Peyer's patch (tissue), 4 donors: Measurements from ENCODE around the gene KIRREL3. TPM values are rescaled to one million over a fixed set of nuclear protein-coding genes. Genes with fewer than 3 reads are reported as not detected.

ENCODE experiments used
- DNase-seq, 3 donors: peaks; one replicate each; pipeline ENCODE4 v3.0.0-alpha.2; 2017 to 2019
- H3K27ac ChIP-seq, 4 donors: fragments of 200-600 bp; sonication (generic); one replicate each; pipeline ENCODE4 v1.5.1; 2016 to 2019
- H3K27me3 ChIP-seq, 2 donors: fragments of 200-600 bp; sonication (generic); one replicate each; pipeline ENCODE4 v1.5.1; 2019
- H3K36me3 ChIP-seq, 3 donors: fragments of 200-600 bp; sonication (generic); one replicate each; pipeline ENCODE4 v1.5.1; 2016 to 2019
- H3K4me1 ChIP-seq, 4 donors: fragments of 200-600 bp; sonication (generic); one replicate each; pipeline ENCODE4 v1.5.1; 2016 to 2019
- H3K4me3 ChIP-seq, 4 donors: fragments of 200-600 bp; sonication (generic); 1 replicate in 3 of 4; 2 replicates in 1 of 4; pipeline ENCODE4 v1.5.1; 2016 to 2019; ENCODE audit warnings: mild to moderate bottlenecking in 1 of 4
- H3K9me3 ChIP-seq, 4 donors: fragments of 200-600 bp; sonication (generic); one replicate each; pipeline ENCODE4 v1.5.1; 2016 to 2019; ENCODE audit warnings: mild to moderate bottlenecking in 1 of 4
- POLR2A ChIP-seq, 2 donors: fragments of 450-650 bp; IDR thresholded peaks; one replicate each; pipeline ENCODE4 v1.5.1; 2017; ENCODE audit warnings: antibody characterized with exemption in 2 of 2, mild to moderate bottlenecking in 2 of 2, moderate library complexity in 2 of 2
- total RNA-seq, 4 donors: library from RNA; depleted of rRNA; stranded (reverse); fragments of >200 nt; gene quantifications; one replicate each; pipeline ENCODE4 v1.1.0, GENCODE V29; 2016
- TF ChIP-seq, protein P1 (sequence below), 6 experiments: fragments of 450-650 bp in 4 of 6; fragments of 200-600 bp in 2 of 6; sonication (generic) in 1 of 6; IDR thresholded peaks; one replicate each; pipeline ENCODE4 v1.5.1; 2017 to 2019; ENCODE audit warnings: antibody characterized with exemption in 6 of 6, mild to moderate bottlenecking in 3 of 6, moderate library complexity in 1 of 6

Gene KIRREL3
- total RNA-seq, 4 donors from 2014 or later: 0.83 TPM; not detected in 3

DNA sequence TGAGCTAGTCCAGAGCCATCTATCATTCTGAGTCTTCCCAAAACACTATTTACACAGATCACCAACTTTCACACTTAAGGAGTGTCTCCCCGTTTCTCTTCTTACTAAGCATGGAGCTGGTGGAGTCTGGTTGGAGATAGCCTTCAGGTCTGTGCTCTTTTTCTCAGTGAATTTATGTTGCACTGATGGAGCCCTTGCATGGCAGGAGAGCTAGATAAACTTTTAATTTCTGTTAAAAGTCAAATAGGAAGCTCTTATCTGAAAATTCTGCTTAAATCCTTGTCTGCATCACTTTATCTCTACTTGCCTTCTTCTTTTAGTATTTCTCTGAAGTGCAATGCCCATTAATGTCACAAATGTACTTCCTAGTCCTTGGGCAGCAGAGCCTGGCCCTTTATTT lies 581.7 kb downstream of the KIRREL3 start:
- Histone ChIP-seq H3K4me3 (no peak overlapping the region), H3K27ac (peak overlapping the region in 1 of 4 donors; percentile 70), H3K9me3 (no peaks in the 10 kb centered on the region), H3K36me3 (no peaks in the 10 kb centered on the region), H3K27me3 (no peaks in the 10 kb centered on the region), H3K4me1 (peaks cover 0 to 24% (median 2%) of the 10 kb centered on the region in 4 donors)
- no peak for TF ChIP-seq POLR2A (IDR thresholded peaks at IDR 0.05)
- TF ChIP-seq, protein P1, sequence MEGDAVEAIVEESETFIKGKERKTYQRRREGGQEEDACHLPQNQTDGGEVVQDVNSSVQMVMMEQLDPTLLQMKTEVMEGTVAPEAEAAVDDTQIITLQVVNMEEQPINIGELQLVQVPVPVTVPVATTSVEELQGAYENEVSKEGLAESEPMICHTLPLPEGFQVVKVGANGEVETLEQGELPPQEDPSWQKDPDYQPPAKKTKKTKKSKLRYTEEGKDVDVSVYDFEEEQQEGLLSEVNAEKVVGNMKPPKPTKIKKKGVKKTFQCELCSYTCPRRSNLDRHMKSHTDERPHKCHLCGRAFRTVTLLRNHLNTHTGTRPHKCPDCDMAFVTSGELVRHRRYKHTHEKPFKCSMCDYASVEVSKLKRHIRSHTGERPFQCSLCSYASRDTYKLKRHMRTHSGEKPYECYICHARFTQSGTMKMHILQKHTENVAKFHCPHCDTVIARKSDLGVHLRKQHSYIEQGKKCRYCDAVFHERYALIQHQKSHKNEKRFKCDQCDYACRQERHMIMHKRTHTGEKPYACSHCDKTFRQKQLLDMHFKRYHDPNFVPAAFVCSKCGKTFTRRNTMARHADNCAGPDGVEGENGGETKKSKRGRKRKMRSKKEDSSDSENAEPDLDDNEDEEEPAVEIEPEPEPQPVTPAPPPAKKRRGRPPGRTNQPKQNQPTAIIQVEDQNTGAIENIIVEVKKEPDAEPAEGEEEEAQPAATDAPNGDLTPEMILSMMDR (IDR thresholded peaks at IDR 0.05): no peak
- no peak for DNase-seq

DNA sequence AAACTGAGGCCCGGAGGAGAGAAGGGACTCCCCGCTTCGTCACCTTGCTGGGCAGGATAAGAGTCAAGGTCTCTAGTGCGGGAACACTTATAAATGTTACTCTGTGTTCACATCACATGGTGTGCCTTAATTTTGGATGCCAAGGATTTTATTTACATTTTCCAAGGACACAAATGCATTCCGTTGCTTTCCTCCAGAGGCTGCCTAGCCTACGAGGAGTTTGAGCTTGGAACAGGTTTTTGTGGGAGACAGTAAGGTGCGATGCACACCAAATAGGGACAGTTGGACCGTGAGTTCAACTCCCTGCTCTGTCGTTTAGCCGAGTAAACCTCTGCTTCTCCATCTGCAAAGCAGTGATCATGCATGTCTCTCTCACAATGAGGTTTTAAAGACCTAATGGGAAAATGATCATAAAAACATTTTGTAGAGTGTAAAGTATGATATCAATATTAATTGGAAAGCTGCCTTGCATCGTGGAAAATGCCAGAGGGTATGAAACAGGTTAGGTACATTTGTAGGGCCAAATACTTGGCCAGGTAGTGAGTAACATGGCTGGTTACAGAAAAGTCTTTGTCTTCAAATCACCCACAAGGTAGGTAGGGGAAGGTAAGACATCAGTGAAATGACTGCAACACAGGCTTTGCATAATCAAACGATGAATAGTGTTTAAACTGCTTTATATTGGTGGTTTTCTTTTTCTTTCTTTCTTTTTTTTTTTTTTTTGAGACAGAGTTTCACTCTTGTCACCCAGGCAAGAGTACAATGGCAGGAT lies 583.3 kb downstream of the KIRREL3 start:
- H3K4me1 ChIP-seq: peaks cover 0 to 24% (median 2%) of the 10 kb centered on the region in 4 donors
- no peak for DNase-seq
- H3K9me3 ChIP-seq: no peaks in the 10 kb centered on the region
- TF ChIP-seq, protein P1 (IDR thresholded peaks at IDR 0.05): no peak
- no peak for TF ChIP-seq POLR2A (IDR thresholded peaks at IDR 0.05)
- peak overlapping the region in 2 of 4 donors; percentile 41 to 44 for H3K4me3 ChIP-seq
- no peaks in the 10 kb centered on the region for H3K36me3 ChIP-seq
- H3K27me3 ChIP-seq: no peaks in the 10 kb centered on the region
- peak overlapping the region; percentile 64 to 86 (median 78) for H3K27ac ChIP-seq

DNA sequence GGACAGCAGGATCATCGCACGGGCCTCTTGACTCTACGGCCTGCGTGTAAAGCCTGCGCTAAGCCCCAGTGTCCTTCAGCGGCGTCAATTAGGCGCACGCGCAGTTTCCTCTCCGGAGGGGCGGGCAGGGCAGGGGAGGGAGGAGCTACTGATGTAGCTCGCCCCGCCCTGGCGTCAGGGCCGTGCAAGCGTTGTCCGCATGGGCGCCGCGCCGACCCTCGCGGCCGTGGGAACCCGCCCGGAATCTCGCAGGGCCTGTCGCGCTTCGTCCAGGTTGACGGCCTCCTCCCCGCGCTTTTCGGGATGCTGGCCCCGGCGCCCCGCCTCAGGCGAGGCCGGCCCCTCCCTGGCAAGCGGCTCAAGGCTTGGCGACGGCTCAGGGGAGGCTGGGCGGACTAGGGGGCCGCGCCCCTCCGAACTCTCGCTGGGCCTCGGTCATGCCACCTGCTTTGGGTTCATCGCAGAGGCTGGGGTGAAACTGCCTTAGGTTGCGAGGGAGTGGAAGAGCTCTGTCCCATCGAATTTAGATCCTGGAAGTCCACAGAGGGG lies 584.0 kb downstream of the KIRREL3 start:
- Histone ChIP-seq H3K4me1 (peaks cover 0 to 24% (median 2%) of the 10 kb centered on the region in 4 donors), H3K36me3 (no peaks in the 10 kb centered on the region), H3K4me3 (peak overlapping the region; percentile 31 to 49 (median 42)), H3K27me3 (no peaks in the 10 kb centered on the region), H3K27ac (peak overlapping the region; percentile 64 to 86 (median 78)), H3K9me3 (no peaks in the 10 kb centered on the region)
- peak; percentile 58 to 88 (median 77) for DNase-seq
- TF ChIP-seq POLR2A (IDR thresholded peaks at IDR 0.05): no peak
- TF ChIP-seq, protein P1 (IDR thresholded peaks at IDR 0.05): no peak

DNA sequence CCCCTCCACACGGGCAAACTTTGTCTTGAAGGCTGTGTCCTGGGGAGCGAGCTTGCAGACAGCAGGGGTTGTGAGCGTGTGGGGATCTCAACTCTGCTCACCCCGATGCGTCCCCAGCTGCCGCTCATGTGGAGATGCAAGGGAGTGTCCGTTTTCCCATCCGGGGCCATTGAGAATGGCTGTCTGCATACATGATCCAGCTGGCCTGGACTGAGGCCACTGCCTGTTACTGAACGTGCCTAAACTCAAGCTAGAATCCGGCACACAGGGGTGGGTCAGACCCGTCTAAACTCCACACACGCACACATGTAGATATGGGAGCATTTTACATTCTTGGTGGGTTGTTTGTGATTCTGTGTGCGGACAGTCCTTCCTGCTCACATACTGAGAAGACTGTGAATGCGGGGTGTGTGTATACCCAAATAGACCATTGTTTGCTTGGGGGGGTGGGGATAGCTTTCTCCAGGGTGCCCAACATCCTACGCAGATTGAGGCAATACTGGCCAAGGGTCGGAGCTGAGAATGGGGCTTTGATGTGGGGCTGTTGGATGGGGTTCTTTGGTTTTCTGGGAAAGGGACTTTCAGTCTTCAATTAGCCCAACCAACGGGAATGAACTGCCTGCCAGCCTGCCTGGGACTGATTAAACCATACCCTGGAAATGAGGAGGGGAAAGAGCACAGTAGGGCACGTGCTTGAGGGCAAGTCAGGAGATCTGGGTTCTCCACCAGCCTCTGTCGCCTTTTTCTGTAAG lies 584.7 kb downstream of the KIRREL3 start:
- H3K36me3 ChIP-seq: no peaks in the 10 kb centered on the region
- no peaks in the 10 kb centered on the region for H3K9me3 ChIP-seq
- peak overlapping the region in 2 of 4 donors; percentile 31 to 41 for H3K4me3 ChIP-seq
- TF ChIP-seq, protein P1 (IDR thresholded peaks at IDR 0.05): no peak
- TF ChIP-seq POLR2A (IDR thresholded peaks at IDR 0.05): no peak
- H3K27ac ChIP-seq: peak overlapping the region; percentile 64 to 86 (median 78)
- H3K27me3 ChIP-seq: no peaks in the 10 kb centered on the region
- DNase-seq: peak in 1 of 3 donors; percentile 74
- peaks cover 0 to 24% (median 2%) of the 10 kb centered on the region in 4 donors for H3K4me1 ChIP-seq

DNA sequence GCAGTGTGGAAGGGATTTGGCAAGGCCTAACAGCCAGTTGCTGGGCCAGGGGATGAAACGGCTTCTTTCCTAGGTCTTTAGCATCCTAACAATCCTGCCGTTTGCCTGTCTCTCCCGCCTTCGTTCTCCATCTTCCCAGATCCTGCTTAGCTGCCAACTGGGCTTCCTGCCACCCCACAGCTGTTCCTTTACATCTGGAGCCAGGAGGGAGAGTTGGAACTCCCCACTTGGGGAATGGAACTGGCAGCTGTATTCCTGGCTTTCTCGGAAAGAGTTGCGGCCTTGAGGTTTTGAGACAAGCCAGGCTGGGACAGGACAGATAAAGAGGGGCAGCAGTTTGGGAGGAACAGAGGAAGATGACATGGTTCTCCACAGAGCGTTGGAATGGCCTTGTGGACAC lies 585.4 kb downstream of the KIRREL3 start:
- Histone ChIP-seq H3K4me1 (peaks cover 0 to 24% (median 2%) of the 10 kb centered on the region in 4 donors), H3K4me3 (no peak overlapping the region), H3K36me3 (no peaks in the 10 kb centered on the region), H3K27me3 (no peaks in the 10 kb centered on the region), H3K27ac (peak overlapping the region; percentile 64 to 86 (median 78)), H3K9me3 (no peaks in the 10 kb centered on the region)
- DNase-seq: peak; percentile 29 to 80 (median 71)
- no peak for TF ChIP-seq POLR2A (IDR thresholded peaks at IDR 0.05)
- TF ChIP-seq, protein P1 (IDR thresholded peaks at IDR 0.05): no peak
